ENCODE results near the gene P2RY12. TPM values are rescaled to one million over a fixed set of nuclear protein-coding genes. Genes with fewer than 3 reads are reported as not detected.

P2RY12 gene
- total and polyA plus RNA-seq, 2 donors (not counting 1 experiment from before 2014, with no cell fraction given) = 0.34 to 2.5 TPM

DNA sequence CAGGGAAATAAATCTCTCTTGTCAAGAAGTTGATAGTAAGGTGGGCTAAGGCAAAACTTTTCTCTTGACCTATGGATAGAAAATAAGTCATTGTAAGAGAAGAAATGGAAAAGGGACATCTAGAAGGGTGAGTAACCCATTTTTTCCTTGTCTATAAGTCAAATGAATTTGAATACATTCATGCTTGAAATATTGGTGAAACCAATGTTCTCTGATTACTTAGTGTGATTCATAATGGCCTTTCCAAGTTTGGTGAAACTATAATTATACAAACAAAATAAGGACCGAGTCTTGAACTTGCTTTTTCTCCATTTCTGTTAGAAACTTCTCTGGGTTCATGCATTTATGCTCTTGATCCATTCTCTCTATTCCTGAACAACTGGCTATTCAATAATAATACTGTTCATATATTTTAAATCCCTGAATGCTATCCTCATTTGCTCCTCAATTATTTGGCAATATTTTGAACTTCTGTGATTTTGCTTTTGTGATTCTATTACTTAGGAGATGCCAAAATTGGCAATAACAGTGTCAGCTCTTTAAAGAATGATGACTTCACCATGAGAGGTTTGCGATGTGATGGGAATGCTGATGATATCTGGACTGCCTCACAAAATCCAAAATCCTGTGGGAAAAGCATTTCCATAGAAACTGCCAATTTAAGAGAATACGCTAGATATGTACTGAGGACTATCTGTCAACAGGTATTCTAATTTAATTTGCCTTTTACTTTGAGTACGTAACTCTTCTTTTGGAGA is 12.3 kb downstream of the P2RY12 start:
- no peaks in the 10 kb centered on the region for H3K79me2 ChIP-seq (ENCODE audit: control insufficient read depth, insufficient read depth, low read length)
- H3K4me1 ChIP-seq (ENCODE audit: control insufficient read depth, extremely low read depth, insufficient read depth, low read length) = peaks cover 2% of the 10 kb centered on the region
- H3K27me3 ChIP-seq (ENCODE audit: control insufficient read depth, insufficient read depth, low read length) = no peaks in the 10 kb centered on the region
- no peak overlapping the region for H3K4me3 ChIP-seq (replicated peaks in 1 of 4; ENCODE audit: control extremely low read depth in 1 of 4, insufficient read depth in 1 of 4, low read depth in 3 of 4, low read length in 4 of 4)
- no peaks in the 10 kb centered on the region for H3K36me3 ChIP-seq (ENCODE audit: control insufficient read depth, insufficient read depth, low read length)
- no peaks in the 10 kb centered on the region for H3K9me3 ChIP-seq (ENCODE audit: control insufficient read depth, insufficient read depth, low read depth, low read length)
- peak; percentile 22 to 57 for DNase-seq (ENCODE audit: low read depth in 2 of 2)
- TF ChIP-seq, protein P1, sequence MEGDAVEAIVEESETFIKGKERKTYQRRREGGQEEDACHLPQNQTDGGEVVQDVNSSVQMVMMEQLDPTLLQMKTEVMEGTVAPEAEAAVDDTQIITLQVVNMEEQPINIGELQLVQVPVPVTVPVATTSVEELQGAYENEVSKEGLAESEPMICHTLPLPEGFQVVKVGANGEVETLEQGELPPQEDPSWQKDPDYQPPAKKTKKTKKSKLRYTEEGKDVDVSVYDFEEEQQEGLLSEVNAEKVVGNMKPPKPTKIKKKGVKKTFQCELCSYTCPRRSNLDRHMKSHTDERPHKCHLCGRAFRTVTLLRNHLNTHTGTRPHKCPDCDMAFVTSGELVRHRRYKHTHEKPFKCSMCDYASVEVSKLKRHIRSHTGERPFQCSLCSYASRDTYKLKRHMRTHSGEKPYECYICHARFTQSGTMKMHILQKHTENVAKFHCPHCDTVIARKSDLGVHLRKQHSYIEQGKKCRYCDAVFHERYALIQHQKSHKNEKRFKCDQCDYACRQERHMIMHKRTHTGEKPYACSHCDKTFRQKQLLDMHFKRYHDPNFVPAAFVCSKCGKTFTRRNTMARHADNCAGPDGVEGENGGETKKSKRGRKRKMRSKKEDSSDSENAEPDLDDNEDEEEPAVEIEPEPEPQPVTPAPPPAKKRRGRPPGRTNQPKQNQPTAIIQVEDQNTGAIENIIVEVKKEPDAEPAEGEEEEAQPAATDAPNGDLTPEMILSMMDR (conservative IDR thresholded peaks at IDR 0.05 in 1 of 2, IDR thresholded peaks at IDR 0.05 in 1 of 2; ENCODE audit: low read depth in 1 of 2, low read length in 2 of 2) = no peak
- no peak for TF ChIP-seq EZH2 (IDR thresholded peaks at IDR 0.05; ENCODE audit: low read length, missing control alignments)
- peak overlapping the region; percentile 44 for H3K4me2 ChIP-seq (ENCODE audit: extremely low read depth, insufficient read depth, low read length)
- no peak overlapping the region for H2AFZ ChIP-seq (ENCODE audit: low read length)
- peak overlapping the region; percentile 3 for H3K27ac ChIP-seq (ENCODE audit: insufficient read depth, low read length)
- H4K20me1 ChIP-seq (ENCODE audit: control insufficient read depth, extremely low read depth, insufficient read depth, low read length) = no peaks in the 10 kb centered on the region
- H3K9ac ChIP-seq (ENCODE audit: insufficient read depth, low read length) = no peak overlapping the region

DNA sequence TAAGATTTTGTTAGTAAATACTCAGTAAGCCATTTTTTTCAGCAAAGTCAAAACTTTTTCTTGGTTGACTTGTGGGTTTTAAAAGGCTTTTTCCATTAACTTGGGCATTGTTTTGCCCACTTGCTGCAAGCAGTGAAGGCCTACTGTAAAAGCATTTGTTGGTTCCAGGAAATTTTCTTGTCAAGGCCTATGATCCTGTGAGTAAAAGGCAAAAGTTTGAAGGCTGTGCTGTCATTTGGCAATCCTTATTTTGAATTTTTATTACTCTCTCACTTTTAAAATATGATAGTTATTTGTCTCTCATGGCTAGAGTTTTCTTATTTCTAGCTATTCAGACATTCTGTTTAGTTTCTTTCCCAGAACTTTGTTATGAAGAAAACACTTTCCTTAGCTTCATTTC is 13.0 kb downstream of the P2RY12 start:
- Histone ChIP-seq H3K36me3 (ENCODE audit: control insufficient read depth, insufficient read depth, low read length) (no peaks in the 10 kb centered on the region), H3K27me3 (ENCODE audit: control insufficient read depth, insufficient read depth, low read length) (no peaks in the 10 kb centered on the region), H3K4me3 (replicated peaks in 1 of 4; ENCODE audit: control extremely low read depth in 1 of 4, insufficient read depth in 1 of 4, low read depth in 3 of 4, low read length in 4 of 4) (no peak overlapping the region), H3K9ac (ENCODE audit: insufficient read depth, low read length) (no peak overlapping the region), H3K4me1 (ENCODE audit: control insufficient read depth, extremely low read depth, insufficient read depth, low read length) (peaks cover 2% of the 10 kb centered on the region), H3K27ac (ENCODE audit: insufficient read depth, low read length) (no peak overlapping the region), H4K20me1 (ENCODE audit: control insufficient read depth, extremely low read depth, insufficient read depth, low read length) (no peaks in the 10 kb centered on the region), H3K79me2 (ENCODE audit: control insufficient read depth, insufficient read depth, low read length) (no peaks in the 10 kb centered on the region), H2AFZ (ENCODE audit: low read length) (no peak overlapping the region), H3K9me3 (ENCODE audit: control insufficient read depth, insufficient read depth, low read depth, low read length) (no peaks in the 10 kb centered on the region), H3K4me2 (ENCODE audit: extremely low read depth, insufficient read depth, low read length) (no peak overlapping the region)
- TF ChIP-seq, protein P1 (conservative IDR thresholded peaks at IDR 0.05 in 1 of 2, IDR thresholded peaks at IDR 0.05 in 1 of 2; ENCODE audit: low read depth in 1 of 2, low read length in 2 of 2) = no peak
- no peak for TF ChIP-seq EZH2 (IDR thresholded peaks at IDR 0.05; ENCODE audit: low read length, missing control alignments)
- DNase-seq (ENCODE audit: low read depth in 2 of 2) = peak in 1 of 2 donors; percentile 23

DNA sequence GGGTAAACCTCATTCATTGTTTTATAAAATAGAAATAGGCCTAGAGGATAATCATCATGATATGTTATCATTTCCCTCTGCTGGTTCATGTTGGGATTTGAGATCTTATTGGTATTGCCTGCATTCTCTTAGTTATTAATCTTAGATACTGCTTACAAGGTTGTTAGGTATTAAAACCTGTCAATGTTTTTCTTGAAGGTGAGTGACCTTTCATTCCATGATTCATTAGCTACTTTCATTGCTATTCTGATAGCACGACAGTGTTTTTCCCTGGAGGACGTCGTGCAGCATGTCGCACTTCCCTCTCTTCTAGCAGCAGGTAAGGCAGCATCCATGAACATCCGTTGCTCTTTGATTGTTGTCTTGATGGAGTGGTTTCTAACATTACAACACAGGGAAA is 17.1 kb downstream of the P2RY12 start:
- TF ChIP-seq, protein P1 (conservative IDR thresholded peaks at IDR 0.05 in 1 of 2, IDR thresholded peaks at IDR 0.05 in 1 of 2; ENCODE audit: low read depth in 1 of 2, low read length in 2 of 2) = no peak
- TF ChIP-seq EZH2 (IDR thresholded peaks at IDR 0.05; ENCODE audit: low read length, missing control alignments) = no peak
- no peak for DNase-seq (ENCODE audit: low read depth in 2 of 2)
- H3K4me2 ChIP-seq (ENCODE audit: extremely low read depth, insufficient read depth, low read length) = no peak overlapping the region
- H3K4me1 ChIP-seq (ENCODE audit: control insufficient read depth, extremely low read depth, insufficient read depth, low read length) = peaks cover 4% of the 10 kb centered on the region
- no peaks in the 10 kb centered on the region for H3K9me3 ChIP-seq (ENCODE audit: control insufficient read depth, insufficient read depth, low read depth, low read length)
- no peaks in the 10 kb centered on the region for H3K27me3 ChIP-seq (ENCODE audit: control insufficient read depth, insufficient read depth, low read length)
- H3K9ac ChIP-seq (ENCODE audit: insufficient read depth, low read length) = no peak overlapping the region
- H3K4me3 ChIP-seq (replicated peaks in 1 of 4; ENCODE audit: control extremely low read depth in 1 of 4, insufficient read depth in 1 of 4, low read depth in 3 of 4, low read length in 4 of 4) = no peak overlapping the region
- H2AFZ ChIP-seq (ENCODE audit: low read length) = no peak overlapping the region
- no peak overlapping the region for H3K27ac ChIP-seq (ENCODE audit: insufficient read depth, low read length)
- H3K36me3 ChIP-seq (ENCODE audit: control insufficient read depth, insufficient read depth, low read length) = no peaks in the 10 kb centered on the region
- H3K79me2 ChIP-seq (ENCODE audit: control insufficient read depth, insufficient read depth, low read length) = no peaks in the 10 kb centered on the region
- no peaks in the 10 kb centered on the region for H4K20me1 ChIP-seq (ENCODE audit: control insufficient read depth, extremely low read depth, insufficient read depth, low read length)

All from fibroblast of lung (primary cell).